Right atrium auricular region (tissue), 2 donors: ENCODE measurements around the gene SLC39A11. TPM values are rescaled to one million over a fixed set of nuclear protein-coding genes. Genes with fewer than 3 reads are reported as not detected.

Experiments used
- DNase-seq: peaks from one replicate; pipeline ENCODE4 v3.0.0-alpha.2; 2019; ENCODE audit warnings: low spot score
- H3K27ac ChIP-seq, 2 donors: fragments of 200-600 bp; sonication (generic); 1 replicate in 1 of 2; 2 replicates in 1 of 2; pipeline ENCODE4 v1.5.1; 2016 to 2019
- H3K27me3 ChIP-seq, 2 donors: fragments of 200-600 bp; sonication (generic); one replicate each; pipeline versions ENCODE4 v1.5.1 to v1.6.0; 2017 to 2019
- H3K36me3 ChIP-seq: fragments of 200-600 bp; sonication (generic); one replicate; pipeline ENCODE4 v1.5.1; 2016
- H3K4me1 ChIP-seq, 2 donors: fragments of 200-600 bp; sonication (generic); one replicate each; pipeline versions ENCODE4 v1.5.1 to v1.6.0; 2017 to 2019
- H3K4me3 ChIP-seq, 2 donors: fragments of 200-600 bp; sonication (generic); 1 replicate in 1 of 2; 2 replicates in 1 of 2; pipeline ENCODE4 v1.5.1; 2017 to 2019; ENCODE audit warnings: mild to moderate bottlenecking in 1 of 2, moderate library complexity in 1 of 2
- H3K9me3 ChIP-seq, 2 donors: fragments of 200-600 bp; sonication (generic); one replicate each; pipeline ENCODE4 v1.5.1; 2019
- total RNA-seq, 2 donors: library from RNA; depleted of rRNA; stranded (reverse); fragments of >200 nt; gene quantifications; one replicate each; pipeline ENCODE4 v1.1.0, GENCODE V29; 2016
- TF ChIP-seq, protein P1 (sequence below), 2 donors: fragments of 200-600 bp; sonication (generic); IDR thresholded peaks; one replicate each; pipeline ENCODE4 v1.5.1; 2019; ENCODE audit warnings: antibody characterized with exemption in 2 of 2

SLC39A11 gene
- total RNA-seq, 2 donors from 2014 or later: 7.4 to 15.5 TPM

- H3K4me1 ChIP-seq: no peaks in the 10 kb centered on the region
- TF ChIP-seq, protein P1, sequence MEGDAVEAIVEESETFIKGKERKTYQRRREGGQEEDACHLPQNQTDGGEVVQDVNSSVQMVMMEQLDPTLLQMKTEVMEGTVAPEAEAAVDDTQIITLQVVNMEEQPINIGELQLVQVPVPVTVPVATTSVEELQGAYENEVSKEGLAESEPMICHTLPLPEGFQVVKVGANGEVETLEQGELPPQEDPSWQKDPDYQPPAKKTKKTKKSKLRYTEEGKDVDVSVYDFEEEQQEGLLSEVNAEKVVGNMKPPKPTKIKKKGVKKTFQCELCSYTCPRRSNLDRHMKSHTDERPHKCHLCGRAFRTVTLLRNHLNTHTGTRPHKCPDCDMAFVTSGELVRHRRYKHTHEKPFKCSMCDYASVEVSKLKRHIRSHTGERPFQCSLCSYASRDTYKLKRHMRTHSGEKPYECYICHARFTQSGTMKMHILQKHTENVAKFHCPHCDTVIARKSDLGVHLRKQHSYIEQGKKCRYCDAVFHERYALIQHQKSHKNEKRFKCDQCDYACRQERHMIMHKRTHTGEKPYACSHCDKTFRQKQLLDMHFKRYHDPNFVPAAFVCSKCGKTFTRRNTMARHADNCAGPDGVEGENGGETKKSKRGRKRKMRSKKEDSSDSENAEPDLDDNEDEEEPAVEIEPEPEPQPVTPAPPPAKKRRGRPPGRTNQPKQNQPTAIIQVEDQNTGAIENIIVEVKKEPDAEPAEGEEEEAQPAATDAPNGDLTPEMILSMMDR (IDR thresholded peaks at IDR 0.05): no peak
- H3K4me3 ChIP-seq: no peak overlapping the region
- no peaks in the 10 kb centered on the region for H3K36me3 ChIP-seq
- H3K27me3 ChIP-seq: no peaks in the 10 kb centered on the region
- H3K9me3 ChIP-seq: no peaks in the 10 kb centered on the region
- no peak overlapping the region for H3K27ac ChIP-seq
- no peak for DNase-seq
Observed at GRCh38 chr17:72661116-72661944, 431.2 kb downstream of the SLC39A11 start.

DNA sequence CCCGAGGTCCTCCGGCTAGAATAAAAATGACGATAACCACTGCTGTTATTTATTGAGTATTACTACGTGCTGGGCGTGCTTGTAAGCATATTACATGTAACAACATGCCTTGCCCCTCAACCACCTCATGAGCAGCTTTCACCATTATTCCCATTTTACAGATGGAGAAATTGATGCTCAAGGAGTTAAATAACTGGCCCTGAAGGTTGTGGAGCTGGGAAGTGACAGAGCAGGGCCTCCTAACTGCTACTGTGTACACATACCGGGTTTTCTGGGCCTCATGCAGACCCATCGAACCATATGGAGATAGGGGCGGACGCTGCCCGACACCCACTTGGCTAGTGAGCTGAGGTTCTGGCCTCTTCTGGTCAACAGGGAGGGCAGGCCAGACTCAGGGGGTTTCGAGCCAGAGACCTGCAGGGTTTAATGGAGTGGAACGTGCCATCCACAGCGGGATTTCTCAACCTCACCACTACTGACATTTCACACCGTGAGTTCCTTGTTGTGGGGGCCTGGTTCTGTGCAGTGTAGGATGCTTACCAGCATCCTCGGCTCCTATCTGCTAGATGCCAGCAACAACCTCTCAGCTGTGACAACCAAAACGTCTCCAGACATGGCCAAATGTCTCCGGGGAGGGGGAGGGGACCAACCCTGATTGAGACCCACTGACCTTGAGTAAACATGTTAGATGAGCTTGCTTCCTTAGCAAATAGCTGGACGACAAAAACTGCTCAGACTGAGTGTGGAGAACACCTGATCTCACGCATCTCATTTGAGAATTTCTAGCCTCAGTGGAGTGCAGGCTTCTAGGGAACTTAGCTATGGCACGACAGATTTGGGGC is 432.0 kb downstream of the SLC39A11 start:
- DNase-seq: no peak
- TF ChIP-seq, protein P1 (IDR thresholded peaks at IDR 0.05): no peak
- Histone ChIP-seq H3K27me3 (no peaks in the 10 kb centered on the region), H3K4me1 (no peaks in the 10 kb centered on the region), H3K4me3 (no peak overlapping the region), H3K36me3 (no peaks in the 10 kb centered on the region), H3K27ac (no peak overlapping the region), H3K9me3 (no peaks in the 10 kb centered on the region)

DNA sequence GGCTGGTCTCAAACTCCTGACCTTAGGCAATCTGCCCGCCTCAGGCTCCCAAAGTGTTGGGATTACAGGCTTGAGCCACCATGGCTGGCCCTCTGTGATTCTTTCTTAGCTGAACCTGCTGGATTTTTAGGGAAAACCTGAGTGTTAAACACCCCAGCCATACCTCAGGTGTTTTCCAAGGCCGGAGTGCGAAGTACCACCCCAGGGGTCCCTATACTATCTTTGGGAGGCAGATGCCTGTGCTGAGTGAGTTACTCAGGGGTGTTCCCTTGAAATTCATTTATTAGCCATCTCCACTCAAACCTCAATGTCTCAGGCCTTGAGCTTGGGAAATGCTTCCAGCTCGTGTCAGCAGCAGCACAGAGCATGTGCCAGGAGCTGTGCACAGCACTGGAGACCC is 432.7 kb downstream of the SLC39A11 start:
- no peaks in the 10 kb centered on the region for H3K4me1 ChIP-seq
- DNase-seq: no peak
- H3K27ac ChIP-seq: no peak overlapping the region
- H3K27me3 ChIP-seq: no peaks in the 10 kb centered on the region
- no peaks in the 10 kb centered on the region for H3K9me3 ChIP-seq
- H3K4me3 ChIP-seq: no peak overlapping the region
- H3K36me3 ChIP-seq: no peaks in the 10 kb centered on the region
- TF ChIP-seq, protein P1 (IDR thresholded peaks at IDR 0.05): no peak

DNA sequence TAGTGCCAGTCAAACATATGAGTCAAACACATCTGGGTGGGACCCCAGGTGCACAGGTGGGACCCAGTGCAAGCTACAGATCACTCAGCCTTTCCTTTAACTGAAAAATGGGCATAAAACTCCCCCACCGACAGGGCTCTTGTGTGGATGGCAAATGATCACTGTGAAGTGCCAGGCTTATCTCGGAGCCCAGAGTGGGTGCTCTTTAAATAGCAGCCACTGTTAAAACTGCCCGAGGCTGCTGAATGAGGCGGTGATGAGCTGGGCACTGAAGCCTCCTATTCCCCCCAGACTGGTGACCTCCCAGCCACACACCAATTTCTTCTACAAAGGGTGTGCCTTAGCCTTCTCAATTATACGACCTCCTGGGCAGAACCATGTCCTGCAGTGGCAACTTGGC is 433.8 kb downstream of the SLC39A11 start:
- Histone ChIP-seq H3K27me3 (no peaks in the 10 kb centered on the region), H3K9me3 (no peaks in the 10 kb centered on the region), H3K36me3 (no peaks in the 10 kb centered on the region), H3K27ac (no peak overlapping the region), H3K4me1 (no peaks in the 10 kb centered on the region), H3K4me3 (no peak overlapping the region)
- no peak for DNase-seq
- TF ChIP-seq, protein P1 (IDR thresholded peaks at IDR 0.05): no peak

DNA sequence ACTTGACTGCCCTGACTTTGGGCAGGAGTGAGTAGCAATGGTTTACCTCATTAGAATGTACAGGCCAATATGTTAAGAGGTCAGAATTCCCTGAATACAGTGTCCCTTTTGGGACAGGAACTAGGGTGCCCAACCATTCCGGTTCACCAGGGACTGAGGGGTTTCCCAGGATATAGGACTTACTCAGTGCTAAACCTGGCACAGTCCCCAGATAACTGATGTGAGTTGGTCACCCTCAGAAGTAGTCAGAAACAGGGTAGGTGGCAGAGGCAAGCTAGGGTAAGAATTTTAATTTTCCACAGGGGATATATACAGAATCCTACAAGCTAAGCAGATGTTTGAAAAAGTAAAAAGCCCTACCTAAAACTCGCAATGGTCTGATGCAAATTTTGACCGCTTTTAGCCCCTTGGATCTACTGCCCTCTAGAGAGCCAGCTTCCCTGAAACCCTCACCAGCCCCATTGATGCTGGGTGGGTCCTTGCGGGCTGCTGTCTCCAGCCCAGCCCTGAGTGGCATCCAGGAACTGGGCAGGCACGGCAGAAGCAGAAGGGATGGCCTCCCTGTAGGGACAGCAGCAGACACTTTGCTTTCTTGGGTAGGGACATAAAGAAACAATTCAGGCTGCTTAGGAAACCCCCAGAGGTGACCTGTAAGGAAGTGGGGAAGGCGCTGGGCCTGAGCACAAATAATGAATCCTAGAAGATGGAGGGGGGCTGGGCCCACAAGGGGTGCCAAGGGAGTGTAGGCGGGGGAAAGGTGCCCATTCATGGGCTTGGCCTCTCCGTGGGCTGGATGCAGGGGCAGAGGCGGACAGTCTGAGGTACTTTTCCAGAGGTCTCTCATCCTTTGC is 434.8 kb downstream of the SLC39A11 start:
- Histone ChIP-seq H3K27ac (no peak overlapping the region), H3K9me3 (no peaks in the 10 kb centered on the region), H3K36me3 (no peaks in the 10 kb centered on the region), H3K27me3 (no peaks in the 10 kb centered on the region), H3K4me1 (no peaks in the 10 kb centered on the region), H3K4me3 (no peak overlapping the region)
- TF ChIP-seq, protein P1 (IDR thresholded peaks at IDR 0.05): no peak
- no peak for DNase-seq
